Transverse colon (tissue), 4 donors: ENCODE results near the gene PADI2. TPM values are rescaled to one million over a fixed set of nuclear protein-coding genes. Genes with fewer than 3 reads are reported as not detected.

Experiments
- DNase-seq: peaks from one replicate; pipeline ENCODE4 v3.0.0-alpha.2; 2019
- H3K27ac ChIP-seq, 4 donors: fragments of 200-600 bp; sonication (generic); 2 replicates each; pipeline ENCODE4 v1.5.1; 2016 to 2018; ENCODE audit warnings: inconsistent platforms in 4 of 4
- H3K27me3 ChIP-seq: fragments of 200-600 bp; sonication (generic); 2 replicates; pipeline ENCODE4 v1.5.1; 2017; ENCODE audit warnings: inconsistent platforms
- H3K36me3 ChIP-seq, 4 donors: fragments of 200-600 bp; sonication (generic); 2 replicates each; pipeline ENCODE4 v1.5.1; 2017 to 2019; ENCODE audit warnings: inconsistent platforms in 4 of 4
- H3K4me1 ChIP-seq, 4 donors: fragments of 200-600 bp; sonication (generic); 2 replicates each; pipeline ENCODE4 v1.5.1; 2017 to 2020; ENCODE audit warnings: inconsistent platforms in 4 of 4
- H3K4me3 ChIP-seq, 4 donors: fragments of 200-600 bp; sonication (generic); 1 replicate in 1 of 4; 2 replicates in 3 of 4; pipeline versions ENCODE4 v1.5.1 to v1.6.1; 2017 to 2019; ENCODE audit warnings: inconsistent platforms in 4 of 4
- H3K9me3 ChIP-seq, 2 donors: fragments of 200-600 bp; sonication (generic); 2 replicates each; pipeline ENCODE4 v1.5.1; 2017 to 2019; ENCODE audit warnings: inconsistent platforms in 2 of 2
- EP300 ChIP-seq: sonication (generic); formaldehyde crosslinking; IDR thresholded peaks from one replicate; pipeline ENCODE4 v1.6.1; 2017; ENCODE audit warnings: antibody characterized with exemption, low read depth
- POLR2A ChIP-seq: fragments of 450-650 bp; IDR thresholded peaks from one replicate; pipeline ENCODE4 v1.6.1; 2016; ENCODE audit warnings: antibody characterized with exemption, mild to moderate bottlenecking, moderate library complexity
- POLR2AphosphoS5 ChIP-seq, 3 donors: sonication (generic); formaldehyde crosslinking; IDR thresholded peaks; one replicate each; pipeline ENCODE4 v1.6.1; 2016; ENCODE audit warnings: antibody characterized with exemption in 3 of 3
- WGBS, 2 donors: methylation state at CpG; one replicate each; pipeline ENCODE4 v1.1.5; 2018; ENCODE audit warnings: low coverage in 1 of 2; 5-methylcytosine and 5-hydroxymethylcytosine counted together
- in situ Hi-C, 4 donors: fragments of 200-750 bp; cut with MboI; loops; one replicate each; pipeline versions ENCODE4 v1.15.0 to v1.15.1; 2017; ENCODE audit warnings: low sequenced_read_pairs in 3 of 4, low pct_ligation_motif_present in 1 of 4, low pct_unique_long_range_greater_than_20kb in 1 of 4
- intact Hi-C: fragments of 100-400 bp; cut with DNase I; formaldehyde crosslinking; loops from one replicate; pipeline ENCODE4 v1.15.1; 2023; ENCODE audit warnings: low total_unique reads
- total RNA-seq, 4 donors: library from RNA; depleted of rRNA; stranded (reverse); fragments of >200 nt; gene quantifications; one replicate each; pipeline ENCODE4 v1.1.0, GENCODE V29; 2016
- TF ChIP-seq, protein P1 (sequence below), 5 experiments: fragments of 200-600 bp in 3 of 5; fragments of 450-650 bp in 2 of 5; sonication (generic) in 3 of 5; IDR thresholded peaks; 1 replicate in 2 of 5; 2 replicates in 3 of 5; pipeline ENCODE4 v1.5.1; 2016 to 2017; ENCODE audit warnings: antibody characterized with exemption in 5 of 5, inconsistent platforms in 3 of 5, mild to moderate bottlenecking in 2 of 5, moderate library complexity in 1 of 5

The PADI2 gene
- total RNA-seq, 4 donors from 2014 or later, result 143 to 285 (median 238) TPM

GRCh38 chr1:17056551-17056950 lies 62.7 kb downstream of the PADI2 start:
- no peaks in the 10 kb centered on the region for H3K27me3 ChIP-seq
- H3K4me3 ChIP-seq, result no peak overlapping the region
- H3K27ac ChIP-seq, result no peak overlapping the region
- in situ Hi-C loops, result no loop called here
- TF ChIP-seq POLR2A (no peak), POLR2AphosphoS5 (IDR thresholded peaks at IDR 0.05) (no peak), EP300 (no peak)
- TF ChIP-seq, protein P1, sequence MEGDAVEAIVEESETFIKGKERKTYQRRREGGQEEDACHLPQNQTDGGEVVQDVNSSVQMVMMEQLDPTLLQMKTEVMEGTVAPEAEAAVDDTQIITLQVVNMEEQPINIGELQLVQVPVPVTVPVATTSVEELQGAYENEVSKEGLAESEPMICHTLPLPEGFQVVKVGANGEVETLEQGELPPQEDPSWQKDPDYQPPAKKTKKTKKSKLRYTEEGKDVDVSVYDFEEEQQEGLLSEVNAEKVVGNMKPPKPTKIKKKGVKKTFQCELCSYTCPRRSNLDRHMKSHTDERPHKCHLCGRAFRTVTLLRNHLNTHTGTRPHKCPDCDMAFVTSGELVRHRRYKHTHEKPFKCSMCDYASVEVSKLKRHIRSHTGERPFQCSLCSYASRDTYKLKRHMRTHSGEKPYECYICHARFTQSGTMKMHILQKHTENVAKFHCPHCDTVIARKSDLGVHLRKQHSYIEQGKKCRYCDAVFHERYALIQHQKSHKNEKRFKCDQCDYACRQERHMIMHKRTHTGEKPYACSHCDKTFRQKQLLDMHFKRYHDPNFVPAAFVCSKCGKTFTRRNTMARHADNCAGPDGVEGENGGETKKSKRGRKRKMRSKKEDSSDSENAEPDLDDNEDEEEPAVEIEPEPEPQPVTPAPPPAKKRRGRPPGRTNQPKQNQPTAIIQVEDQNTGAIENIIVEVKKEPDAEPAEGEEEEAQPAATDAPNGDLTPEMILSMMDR (IDR thresholded peaks at IDR 0.05), result no peak
- 69 to 81% methylated on average over 4 of the region's 4 CpGs for WGBS, 2 donors
- intact Hi-C loops, result no loop called here
- peaks cover 8 to 25% (median 15%) of the 10 kb centered on the region in 4 donors for H3K4me1 ChIP-seq
- H3K9me3 ChIP-seq, result no peaks in the 10 kb centered on the region
- no peak for DNase-seq
- no peaks in the 10 kb centered on the region for H3K36me3 ChIP-seq

DNA sequence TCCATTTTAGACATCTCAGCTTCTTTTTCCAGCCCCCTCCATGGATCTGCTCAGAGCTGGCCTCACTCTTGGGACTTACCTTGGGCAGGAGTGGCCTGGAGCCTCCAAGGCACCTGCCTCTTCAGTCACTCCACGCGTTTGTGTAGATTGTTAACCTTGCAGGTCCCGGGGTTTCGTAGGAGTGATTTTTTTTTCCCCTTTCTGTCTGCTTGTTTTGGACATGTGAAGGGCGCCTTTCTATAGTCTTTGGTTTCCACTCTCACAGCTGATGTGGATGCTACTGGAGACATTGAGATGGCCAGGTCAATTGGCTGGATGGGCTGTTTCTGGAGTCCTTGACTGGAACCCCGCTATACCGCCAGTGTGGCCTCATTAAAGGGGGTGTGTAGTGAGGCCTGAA lies 63.5 kb downstream of the PADI2 start:
- WGBS, 2 donors, result 94 to 100% methylated on average over 2 to 7 of the region's 7 CpGs
- peaks cover 8 to 30% (median 15%) of the 10 kb centered on the region in 4 donors for H3K4me1 ChIP-seq

GRCh38 chr1:17053685-17054410 lies 65.4 kb downstream of the PADI2 start, which contains the start of gene SDHB:
SDHB (minus strand) TSS chr1:17054032; CDS start chr1:17054019, 13 bp downstream.
- Histone ChIP-seq H3K36me3 (peaks cover 0 to 8% (median 0%) of the 10 kb centered on the region in 4 donors), H3K4me1 (peaks cover 8 to 30% (median 15%) of the 10 kb centered on the region in 4 donors), H3K27me3 (no peaks in the 10 kb centered on the region), H3K4me3 (peak within 1 kb of the TSS; percentile 46 to 96 (median 61)), H3K9me3 (no peaks in the 10 kb centered on the region), H3K27ac (peak within 1 kb of the TSS; percentile 89 to 95 (median 91))
- 1% methylated on average over 33 of the region's 44 CpGs; no CpG with 5 or more reads in 1 of the 2 donors for WGBS, 2 donors
- intact Hi-C loops, result no loop called here
- TF ChIP-seq EP300 (no peak), POLR2AphosphoS5 (IDR thresholded peaks at IDR 0.05) (peak; percentile 97 to 99 (median 97)), POLR2A (peak; percentile 96)
- peak; percentile 99 for DNase-seq
- in situ Hi-C loops, result no loop called here

More for the DNA sequence above, 63.5 kb downstream of the PADI2 start:
- no peak for TF ChIP-seq POLR2AphosphoS5 (IDR thresholded peaks at IDR 0.05)
- TF ChIP-seq EP300, result no peak
- TF ChIP-seq POLR2A, result no peak
- TF ChIP-seq, protein P1 (IDR thresholded peaks at IDR 0.05), result no peak
- no peaks in the 10 kb centered on the region for H3K9me3 ChIP-seq
- intact Hi-C loops, result no loop called here
- in situ Hi-C loops, result no loop called here
- no peak for DNase-seq
- H3K27ac ChIP-seq, result no peak overlapping the region
- no peaks in the 10 kb centered on the region for H3K27me3 ChIP-seq
- H3K4me3 ChIP-seq, result no peak overlapping the region
- peaks cover 0 to under 1% (median 0%) of the 10 kb centered on the region in 4 donors for H3K36me3 ChIP-seq

DNA sequence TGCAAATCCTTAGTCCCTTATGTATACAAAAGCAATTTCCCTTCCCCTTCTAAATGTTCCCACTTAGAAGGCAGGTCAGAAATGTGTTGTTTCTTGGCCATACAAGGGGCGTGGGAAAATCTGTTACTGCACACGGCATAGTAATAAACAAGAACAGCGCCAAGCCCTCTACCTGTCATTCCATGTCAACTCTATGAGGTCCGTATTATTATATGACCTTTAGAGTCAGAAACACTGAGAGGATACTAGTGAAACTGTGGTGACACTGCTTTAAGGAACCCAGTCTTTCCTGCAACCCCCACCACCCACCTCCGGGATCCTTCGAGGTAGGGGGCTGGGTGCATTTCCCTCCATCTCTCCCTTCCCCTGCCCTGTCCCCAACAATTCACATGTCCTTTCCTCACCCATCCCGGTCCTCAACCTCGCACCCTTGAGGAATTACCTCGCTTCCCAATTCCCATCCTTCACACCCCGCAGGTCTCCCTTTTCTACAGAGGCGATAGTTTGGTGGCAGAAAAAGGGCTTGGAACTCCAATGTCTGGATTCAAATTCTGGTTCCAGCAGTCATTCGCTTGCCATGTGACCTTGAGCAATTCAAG lies 66.1 kb downstream of the PADI2 start:
- Histone ChIP-seq H3K9me3 (no peaks in the 10 kb centered on the region), H3K4me1 (peaks cover 8 to 30% (median 15%) of the 10 kb centered on the region in 4 donors), H3K36me3 (peaks cover 0 to 8% (median 0%) of the 10 kb centered on the region in 4 donors), H3K4me3 (peak overlapping the region; percentile 46 to 96 (median 61)), H3K27ac (peak overlapping the region; percentile 89 to 95 (median 91)), H3K27me3 (no peaks in the 10 kb centered on the region)
- TF ChIP-seq, protein P1 (IDR thresholded peaks at IDR 0.05), result no peak
- TF ChIP-seq EP300, result no peak
- TF ChIP-seq POLR2AphosphoS5 (IDR thresholded peaks at IDR 0.05), result peak in 1 of 3 donors; percentile 17
- no peak for TF ChIP-seq POLR2A
- DNase-seq, result peak; percentile 17
- in situ Hi-C loops (no loop called here), intact Hi-C loops (no loop called here)
- WGBS, 2 donors, result 5% methylated on average over 12 of the region's 12 CpGs; no CpG with 5 or more reads in 1 of the 2 donors
